Measurements from ENCODE around the gene CARTPT. TPM values are rescaled to one million over a fixed set of nuclear protein-coding genes. Genes with fewer than 3 reads are reported as not detected.

CARTPT gene
- total RNA-seq, 1 experiment from 2014 or later = not detected

GRCh38 chr5:71699233-71699632 lies 19.8 kb upstream of the CARTPT start:
- H3K27me3 Mint-ChIP-seq (ENCODE audit: low read depth) = peaks cover 2% of the 10 kb centered on the region; the same call in 1 of the 2 replicates
- ChIA-PET CTCF (interaction anchor here (1.0 to 2.9 kb wide), 3 partner anchors 10 to 98 kb away, joined by 3 to 19 read pairs (median 10); no protein-coding TSS in a partner anchor), POLR2A (no interaction called here)
- H3K4me3 Mint-ChIP-seq = no peak overlapping the region
- ATAC-seq (no peak), DNase-seq (ENCODE audit: low spot score) (no peak)
- H3K4me1 Mint-ChIP-seq = peaks cover 33% of the 10 kb centered on the region
- no peak for TF ChIP-seq ZNF423 (CRISPR knock-in tag; IDR thresholded peaks at IDR 0.05)
- H3K27ac Mint-ChIP-seq = no peak overlapping the region
- no peaks in the 10 kb centered on the region for H3K36me3 Mint-ChIP-seq
- H3K9me3 Mint-ChIP-seq = peaks cover 4% of the 10 kb centered on the region; the same call in 1 of the 2 replicates

- no peak overlapping the region for H3K4me3 Mint-ChIP-seq
- no peak overlapping the region for H3K27ac Mint-ChIP-seq
- DNase-seq (ENCODE audit: low spot score) (no peak), ATAC-seq (no peak)
- ChIA-PET POLR2A (no interaction called here), CTCF (interaction anchor here (1.0 to 2.9 kb wide), 2 partner anchors 10 to 34 kb away, joined by 3 to 19 read pairs; no protein-coding TSS in a partner anchor)
- H3K4me1 Mint-ChIP-seq = peaks cover 30% of the 10 kb centered on the region
- H3K36me3 Mint-ChIP-seq = no peaks in the 10 kb centered on the region
- TF ChIP-seq RELA (CRISPR knock-in tag; IDR thresholded peaks at IDR 0.05; ENCODE audit: borderline replicate concordance) = no peak
- TF ChIP-seq ZNF263 (CRISPR knock-in tag; IDR thresholded peaks at IDR 0.05; ENCODE audit: low read depth) = no peak
- no peak for TF ChIP-seq FOXK1 (CRISPR knock-in tag; IDR thresholded peaks at IDR 0.05)
- TF ChIP-seq OVOL2 (CRISPR knock-in tag; IDR thresholded peaks at IDR 0.05; ENCODE audit: borderline replicate concordance) = no peak
- TF ChIP-seq ZNF532 (CRISPR knock-in tag; IDR thresholded peaks at IDR 0.05; ENCODE audit: borderline replicate concordance) = no peak
- TF ChIP-seq RORB (CRISPR knock-in tag; IDR thresholded peaks at IDR 0.05) = no peak
- TF ChIP-seq IRF2 (CRISPR knock-in tag; IDR thresholded peaks at IDR 0.05; ENCODE audit: borderline replicate concordance, low read depth) = no peak
- TF ChIP-seq SOX15 (CRISPR knock-in tag; IDR thresholded peaks at IDR 0.05) = no peak
- TF ChIP-seq ATF3 (CRISPR knock-in tag; conservative IDR thresholded peaks at IDR 0.05) = no peak
- no peak for TF ChIP-seq ZNF232 (CRISPR knock-in tag; IDR thresholded peaks at IDR 0.05)
- no peak for TF ChIP-seq MAX (CRISPR knock-in tag; IDR thresholded peaks at IDR 0.05)
- TF ChIP-seq PRRX2 (CRISPR knock-in tag; IDR thresholded peaks at IDR 0.05) = no peak
- TF ChIP-seq NFYB (CRISPR knock-in tag; conservative IDR thresholded peaks at IDR 0.05; ENCODE audit: low read depth) = no peak
- no peak for TF ChIP-seq JUN (CRISPR knock-in tag; IDR thresholded peaks at IDR 0.05)
- no peak for TF ChIP-seq MYBL2 (CRISPR knock-in tag; IDR thresholded peaks at IDR 0.05)
- TF ChIP-seq SP1 (CRISPR knock-in tag; conservative IDR thresholded peaks at IDR 0.05) = no peak
- no peak for TF ChIP-seq ARID4B (CRISPR knock-in tag; IDR thresholded peaks at IDR 0.05; ENCODE audit: borderline replicate concordance)
- TF ChIP-seq HMGA2 (CRISPR knock-in tag; IDR thresholded peaks at IDR 0.05) = no peak
- no peak for TF ChIP-seq STAT6 (CRISPR knock-in tag; conservative IDR thresholded peaks at IDR 0.05; ENCODE audit: low read depth)
- TF ChIP-seq ELF4 (CRISPR knock-in tag; IDR thresholded peaks at IDR 0.05; ENCODE audit: low read depth) = no peak
- peaks cover 2% of the 10 kb centered on the region; the same call in 1 of the 2 replicates for H3K27me3 Mint-ChIP-seq (ENCODE audit: low read depth)
- H3K9me3 Mint-ChIP-seq = peaks cover 4% of the 10 kb centered on the region; the same call in 1 of the 2 replicates
Observed at GRCh38 chr5:71699751-71700150, 19.3 kb upstream of the CARTPT start.

Data from WTC11 (cell line).